ES-I3 (cell line): ENCODE measurements around the gene RIPOR1.
"Not testable (repeated sequence)": the region's sequence is repeated elsewhere in the genome, so short reads cannot be mapped to it uniquely, and the experiment has no call there.

Experiments
- H3K36me3 ChIP-seq: 2 replicates; pipeline ENCODE4 v1.6.1; 2013; ENCODE audit warnings: mild to moderate bottlenecking, low read length, control low read depth, moderate library complexity; ENCODE audit not compliant: insufficient read depth
- H3K4me1 ChIP-seq: 2 replicates; pipeline ENCODE4 v1.6.1; 2013; ENCODE audit warnings: mild to moderate bottlenecking, control low read depth, low read length; ENCODE audit not compliant: insufficient read depth
- H3K9ac ChIP-seq: 2 replicates; pipeline ENCODE4 v1.6.1; 2013; ENCODE audit warnings: low read depth, mild to moderate bottlenecking, low read length, moderate library complexity
- H3K9me3 ChIP-seq: 2 replicates; pipeline ENCODE4 v1.6.1; 2013; ENCODE audit warnings: mild to moderate bottlenecking, low read length, moderate library complexity; ENCODE audit not compliant: control insufficient read depth, insufficient read depth

Gene RIPOR1

GRCh38 chr16:67504031-67505021 is 24.3 kb upstream of the RIPOR1 start:
- H3K9me3 ChIP-seq: no peaks in the 10 kb centered on the region
- H3K4me1 ChIP-seq: peaks cover 4% of the 10 kb centered on the region; the same call in 1 of the 2 replicates
- H3K36me3 ChIP-seq: no peaks in the 10 kb centered on the region
- H3K9ac ChIP-seq: no peak overlapping the region

DNA sequence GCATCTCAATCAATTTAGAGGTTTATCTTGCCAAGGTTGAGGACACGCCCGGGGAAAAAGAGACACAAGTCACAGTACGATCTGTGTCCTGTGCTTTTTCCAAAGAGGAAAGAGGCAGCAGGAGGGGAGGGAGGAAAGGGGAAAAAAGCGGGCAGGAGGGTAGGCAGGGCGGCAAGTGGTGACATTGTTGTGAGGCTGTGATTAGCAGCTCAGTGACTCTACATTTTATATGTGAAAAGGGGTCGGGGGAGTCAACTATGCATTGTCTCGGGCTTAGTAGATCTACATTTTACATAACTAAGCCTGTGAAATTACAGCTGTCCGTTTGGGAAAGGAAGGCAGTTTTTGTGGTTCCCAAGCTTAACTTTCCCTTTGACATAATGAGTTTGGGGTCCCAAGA is 22.2 kb upstream of the RIPOR1 start:
- Histone ChIP-seq H3K9me3 (no peaks in the 10 kb centered on the region), H3K9ac (no peak overlapping the region), H3K36me3 (no peaks in the 10 kb centered on the region), H3K4me1 (peaks cover 4% of the 10 kb centered on the region; the same call in 1 of the 2 replicates)

DNA sequence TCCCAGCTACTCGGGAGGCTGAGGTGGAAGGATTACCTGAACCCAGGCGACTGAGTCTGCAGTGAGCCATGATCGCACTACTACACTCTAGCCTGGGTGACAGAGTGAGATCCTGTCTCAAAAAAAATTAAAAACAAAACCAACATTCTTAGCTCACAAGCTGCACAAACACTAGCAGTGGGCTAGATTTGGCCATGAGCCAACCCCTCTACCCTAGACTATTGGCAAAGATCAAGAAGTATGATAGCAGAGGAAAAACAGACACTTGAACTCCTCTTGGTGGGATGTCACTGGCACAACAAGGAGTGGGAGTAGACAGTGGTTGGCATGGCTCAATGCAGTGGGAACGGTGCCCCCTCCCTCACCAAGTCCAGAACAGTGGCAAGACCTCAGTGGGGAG is 19.6 kb upstream of the RIPOR1 start:
- Histone ChIP-seq H3K36me3 (no peaks in the 10 kb centered on the region), H3K9ac (no peak overlapping the region), H3K4me1 (peaks cover 4% of the 10 kb centered on the region; the same call in 1 of the 2 replicates), H3K9me3 (no peaks in the 10 kb centered on the region)

GRCh38 chr16:67513892-67514291 is 14.7 kb upstream of the RIPOR1 start:
- not testable (repeated sequence) for H3K4me1 ChIP-seq, H3K9me3 ChIP-seq, H3K9ac ChIP-seq, H3K36me3 ChIP-seq

GRCh38 chr16:67514382-67514828 is 14.2 kb upstream of the RIPOR1 start:
- H3K4me1 ChIP-seq: no peaks in the 10 kb centered on the region; the same call in 1 of the 2 replicates
- H3K36me3 ChIP-seq: no peaks in the 10 kb centered on the region
- no peak overlapping the region for H3K9ac ChIP-seq
- H3K9me3 ChIP-seq: no peaks in the 10 kb centered on the region

DNA sequence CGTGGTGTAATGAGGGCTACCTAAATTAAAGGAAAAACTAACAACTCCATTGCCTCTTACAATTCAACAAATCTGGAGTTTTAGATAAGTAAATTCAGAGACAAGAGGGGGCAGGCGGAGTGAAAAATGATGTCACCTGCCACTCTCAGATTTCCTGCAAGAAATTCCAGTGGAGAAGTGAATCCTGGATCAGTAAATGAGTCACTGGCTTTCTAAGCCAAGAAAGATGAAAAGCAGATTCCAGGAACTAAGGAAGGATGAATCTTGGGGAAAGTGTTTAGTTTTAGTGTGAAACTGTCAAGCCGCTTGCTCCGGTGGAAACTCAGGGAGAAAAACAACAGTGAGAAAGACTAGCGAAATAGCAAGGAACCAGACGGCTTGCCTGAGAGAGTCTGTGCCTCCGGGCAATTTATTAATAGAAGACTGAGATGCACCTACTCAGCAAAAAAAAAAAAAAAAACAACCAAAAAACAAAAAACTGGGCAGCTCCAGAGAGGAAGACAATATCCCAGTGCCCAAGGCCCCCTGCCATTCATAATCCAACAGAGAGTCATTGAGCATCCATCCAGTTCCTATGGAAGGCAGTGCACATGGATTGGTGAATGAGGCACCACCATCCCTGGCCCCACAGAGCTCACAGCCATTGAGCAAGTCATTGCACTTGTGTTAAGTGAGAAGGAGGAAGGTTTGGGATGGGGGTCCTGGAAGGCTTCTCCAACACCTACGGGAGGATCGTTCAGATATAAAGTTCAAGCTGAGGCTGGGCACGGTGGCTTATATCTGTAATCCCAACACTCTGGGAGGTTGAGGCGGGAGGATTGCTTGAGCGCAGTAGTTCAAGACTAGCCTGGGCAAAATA is 12.1 kb upstream of the RIPOR1 start:
- H3K9ac ChIP-seq: no peak overlapping the region
- no peaks in the 10 kb centered on the region for H3K9me3 ChIP-seq
- H3K4me1 ChIP-seq: no peaks in the 10 kb centered on the region; the same call in 1 of the 2 replicates
- no peaks in the 10 kb centered on the region for H3K36me3 ChIP-seq

- Histone ChIP-seq H3K9ac (no peak overlapping the region), H3K36me3 (no peaks in the 10 kb centered on the region), H3K4me1 (no peaks in the 10 kb centered on the region; the same call in 1 of the 2 replicates), H3K9me3 (no peaks in the 10 kb centered on the region)
These were observed 11.5 kb upstream of the RIPOR1 start for GRCh38 chr16:67517155-67517445.

- Histone ChIP-seq H3K9ac (no peak overlapping the region), H3K36me3 (no peaks in the 10 kb centered on the region), H3K4me1 (no peaks in the 10 kb centered on the region; the same call in 1 of the 2 replicates), H3K9me3 (no peaks in the 10 kb centered on the region)
These were observed 10.8 kb upstream of the RIPOR1 start for GRCh38 chr16:67517661-67518423.

DNA sequence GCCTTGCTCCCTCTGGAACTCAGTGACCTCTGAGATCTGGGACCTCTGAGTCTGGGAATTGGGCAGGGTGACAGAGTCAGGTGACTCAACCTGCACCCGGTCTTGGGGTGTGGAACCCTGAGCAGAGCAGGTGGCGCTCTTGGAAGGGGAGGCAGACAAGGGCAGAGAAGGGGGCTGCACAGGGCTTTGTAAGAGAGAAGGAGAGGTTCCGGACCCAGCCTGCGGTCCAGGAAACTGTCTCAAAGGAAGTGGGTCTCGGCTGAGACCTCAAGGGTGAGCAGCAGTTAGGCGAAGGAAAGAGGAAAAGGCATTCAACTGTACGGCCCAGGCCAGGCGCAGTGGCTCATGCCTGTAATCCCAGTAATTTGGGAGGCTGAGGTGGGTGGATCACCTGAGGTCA is 10.0 kb upstream of the RIPOR1 start:
- Histone ChIP-seq H3K4me1 (no peaks in the 10 kb centered on the region; the same call in 1 of the 2 replicates), H3K36me3 (no peaks in the 10 kb centered on the region), H3K9me3 (no peaks in the 10 kb centered on the region), H3K9ac (no peak overlapping the region)

- no peaks in the 10 kb centered on the region for H3K36me3 ChIP-seq
- H3K9me3 ChIP-seq: no peaks in the 10 kb centered on the region
- H3K9ac ChIP-seq: no peak overlapping the region
- H3K4me1 ChIP-seq: no peaks in the 10 kb centered on the region; the same call in 1 of the 2 replicates
These were observed 9.4 kb upstream of the RIPOR1 start for GRCh38 chr16:67519242-67519641.

GRCh38 chr16:67521095-67521804 is 7.4 kb upstream of the RIPOR1 start:
- H3K36me3 ChIP-seq: no peaks in the 10 kb centered on the region
- H3K9me3 ChIP-seq: no peaks in the 10 kb centered on the region
- H3K4me1 ChIP-seq: peaks cover 2% of the 10 kb centered on the region; the same call in 1 of the 2 replicates
- peak overlapping the region; percentile 44; the same call in 1 of the 2 replicates for H3K9ac ChIP-seq

DNA sequence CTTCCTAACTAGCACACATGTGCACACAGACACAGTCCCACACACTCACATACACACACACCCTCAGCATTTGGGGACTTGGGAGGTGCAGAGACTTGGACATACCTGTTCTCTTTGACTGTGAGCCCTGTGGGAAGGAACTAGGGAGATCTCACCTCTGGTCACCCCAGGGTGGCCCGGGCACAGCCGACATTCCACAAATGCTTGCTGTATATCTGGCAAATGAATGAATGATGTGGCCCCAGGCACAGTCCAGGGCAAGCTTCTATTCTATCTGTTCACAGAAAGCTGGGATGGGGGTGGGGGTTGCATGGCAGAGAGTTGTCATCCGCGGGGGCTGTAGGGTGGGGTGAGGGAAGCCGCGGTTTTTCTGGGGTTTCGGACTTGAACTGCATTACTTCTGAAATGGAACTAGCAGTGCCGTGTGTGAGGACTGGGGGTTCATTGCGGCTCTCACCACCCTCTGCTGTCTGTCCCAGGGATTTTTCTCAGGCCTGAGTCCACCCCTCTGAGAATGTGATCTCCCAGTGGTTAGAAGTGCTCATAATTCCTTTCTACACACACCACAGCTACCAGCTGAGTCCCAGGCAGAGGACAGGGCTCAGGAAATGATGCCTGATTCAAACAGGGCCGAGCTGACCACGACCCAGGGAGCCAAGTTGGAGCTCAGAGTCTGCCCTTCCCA is 3.3 kb upstream of the RIPOR1 start:
- Histone ChIP-seq H3K9ac (no peak overlapping the region), H3K36me3 (no peaks in the 10 kb centered on the region), H3K9me3 (no peaks in the 10 kb centered on the region), H3K4me1 (peaks cover 2% of the 10 kb centered on the region; the same call in 1 of the 2 replicates)

DNA sequence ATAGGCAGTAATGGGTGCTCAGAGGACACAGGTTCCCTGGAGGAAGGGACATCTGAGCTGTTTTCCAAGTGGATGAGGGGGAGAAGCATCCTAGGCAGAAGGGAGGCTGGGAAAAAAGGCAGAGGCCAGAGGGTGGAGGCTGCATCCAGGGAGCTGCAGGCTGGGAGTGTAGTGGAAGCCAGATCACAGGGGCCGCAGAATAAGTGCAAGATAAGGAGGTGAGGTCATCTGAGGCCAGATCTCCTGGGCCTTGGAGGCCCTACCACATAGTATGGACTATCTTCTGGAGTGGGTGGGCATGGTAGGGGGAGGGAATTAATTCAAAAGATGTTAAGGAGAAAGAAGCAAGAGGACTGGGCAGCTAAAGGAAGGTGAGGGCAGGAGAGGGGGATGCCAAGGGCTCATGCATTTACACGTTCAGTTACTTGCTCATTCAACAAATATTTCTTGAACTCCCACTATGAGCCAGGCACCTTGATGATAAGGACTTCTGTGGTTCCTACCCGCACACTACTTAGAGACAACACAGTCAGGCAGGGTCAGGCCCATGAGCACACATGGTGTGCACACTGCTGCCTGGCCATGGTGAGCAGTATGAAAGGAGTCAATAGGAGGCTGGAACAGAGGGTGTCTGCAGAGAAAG is 2.4 kb upstream of the RIPOR1 start:
- Histone ChIP-seq H3K9me3 (no peaks in the 10 kb centered on the region), H3K4me1 (peaks cover 5% of the 10 kb centered on the region; the same call in 1 of the 2 replicates), H3K9ac (no peak overlapping the region)

More for the DNA sequence above, 2.4 kb upstream of the RIPOR1 start:
- no peaks in the 10 kb centered on the region for H3K36me3 ChIP-seq
